GM21390 (cell line): ENCODE measurements around the gene SNX8.
"Not testable (repeated sequence)": the region's sequence is repeated elsewhere in the genome, so short reads cannot be mapped to it uniquely, and the experiment has no call there.

ENCODE experiments used
- ATAC-seq: cut with Tn5 transposase; IDR thresholded peaks from one replicate; pipeline ENCODE4 v1.9.1; 2021; ENCODE audit not compliant: unreplicated experiment

Gene SNX8, protein sequence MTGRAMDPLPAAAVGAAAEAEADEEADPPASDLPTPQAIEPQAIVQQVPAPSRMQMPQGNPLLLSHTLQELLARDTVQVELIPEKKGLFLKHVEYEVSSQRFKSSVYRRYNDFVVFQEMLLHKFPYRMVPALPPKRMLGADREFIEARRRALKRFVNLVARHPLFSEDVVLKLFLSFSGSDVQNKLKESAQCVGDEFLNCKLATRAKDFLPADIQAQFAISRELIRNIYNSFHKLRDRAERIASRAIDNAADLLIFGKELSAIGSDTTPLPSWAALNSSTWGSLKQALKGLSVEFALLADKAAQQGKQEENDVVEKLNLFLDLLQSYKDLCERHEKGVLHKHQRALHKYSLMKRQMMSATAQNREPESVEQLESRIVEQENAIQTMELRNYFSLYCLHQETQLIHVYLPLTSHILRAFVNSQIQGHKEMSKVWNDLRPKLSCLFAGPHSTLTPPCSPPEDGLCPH

DNA sequence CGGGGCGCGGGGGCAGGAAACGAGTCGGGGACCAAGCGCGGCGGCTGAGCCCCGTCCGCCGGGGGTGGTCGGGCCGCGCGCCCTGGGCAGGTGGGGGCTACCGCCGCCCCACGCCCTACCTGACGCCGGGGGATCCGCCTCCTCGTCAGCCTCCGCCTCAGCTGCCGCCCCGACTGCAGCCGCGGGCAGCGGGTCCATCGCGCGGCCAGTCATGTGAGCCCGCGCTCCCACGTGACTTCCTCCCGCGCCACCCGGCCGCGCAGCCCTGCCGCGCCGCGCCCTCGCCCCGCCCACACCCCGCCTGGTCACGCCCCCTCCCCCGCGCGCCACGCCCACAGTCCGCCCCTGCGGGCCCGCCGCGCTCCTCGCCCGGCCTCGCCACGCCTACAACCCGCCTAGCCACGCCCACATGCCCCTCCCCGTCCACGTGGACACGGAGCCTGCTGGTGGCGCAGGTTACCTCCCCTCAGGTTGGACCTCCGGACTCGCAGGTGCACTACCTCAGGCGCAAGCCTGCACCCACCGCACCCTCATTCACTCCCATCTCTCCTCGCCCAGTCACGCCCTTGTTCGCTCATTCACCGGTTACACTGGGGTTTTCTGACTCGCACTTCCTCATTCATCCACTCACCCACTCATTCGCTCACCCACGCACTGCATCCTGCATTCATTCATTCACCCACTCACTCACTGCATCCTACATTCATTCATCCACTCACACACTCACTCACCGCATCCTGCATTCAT, at the start of gene SNX8:
Gene SNX8, minus strand, starts transcription at position 233 of the 747 bp plus-strand sequence. Its CDS starts 20 bp downstream, at position 213.
- peak; percentile 65 for ATAC-seq

DNA sequence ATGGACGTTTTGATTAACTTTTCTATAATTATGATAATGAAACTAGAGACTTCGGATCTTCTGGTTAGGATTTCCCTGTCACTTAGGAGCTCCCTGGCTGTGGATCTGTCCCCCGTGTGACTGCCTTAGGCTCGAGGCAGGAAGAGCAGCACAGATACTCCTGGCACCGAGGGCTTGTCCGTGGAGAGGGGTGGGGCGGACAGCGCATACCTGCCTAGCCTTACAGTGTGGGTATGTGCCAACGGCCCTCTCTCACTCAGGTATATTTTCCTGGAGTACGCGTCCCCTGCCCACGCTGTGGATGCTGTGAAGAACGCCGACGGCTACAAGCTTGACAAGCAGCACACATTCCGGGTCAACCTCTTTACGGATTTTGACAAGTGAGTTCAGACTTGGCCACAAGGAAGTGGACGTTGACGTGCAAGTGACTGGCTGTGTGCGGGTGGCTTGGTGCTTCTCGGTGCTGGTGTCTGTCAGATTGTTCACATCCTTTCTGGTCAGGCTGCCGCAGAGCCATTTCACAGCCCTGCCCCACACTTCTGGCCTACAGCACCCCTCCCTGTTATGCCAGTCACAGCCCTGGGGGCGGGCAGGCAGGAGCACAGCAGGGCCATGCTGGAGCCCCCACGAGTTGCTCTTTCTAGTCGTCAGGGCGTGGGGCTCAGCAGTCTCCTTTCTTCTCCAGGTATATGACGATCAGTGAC, 48.3 kb upstream of the SNX8 start:
- ATAC-seq: no peak

DNA sequence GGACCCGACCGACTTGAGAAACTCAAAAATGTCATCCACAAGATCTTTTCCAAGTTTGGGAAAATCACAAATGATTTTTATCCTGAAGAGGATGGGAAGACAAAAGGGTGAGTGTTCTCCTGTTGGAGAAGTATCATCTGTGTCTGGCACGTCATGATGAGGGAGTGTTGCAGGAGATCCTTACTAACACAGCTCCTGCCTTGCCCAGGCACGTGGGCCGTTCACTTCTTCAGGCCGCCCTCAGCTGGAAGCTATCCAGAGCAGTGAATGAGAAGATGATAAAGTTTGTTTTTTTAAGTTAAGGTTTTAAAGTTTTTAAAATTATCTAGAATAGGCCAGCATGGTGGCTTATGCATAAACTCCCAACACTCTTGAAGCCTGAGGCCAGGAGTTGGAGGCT, 46.6 kb upstream of the SNX8 start:
- no peak for ATAC-seq

DNA sequence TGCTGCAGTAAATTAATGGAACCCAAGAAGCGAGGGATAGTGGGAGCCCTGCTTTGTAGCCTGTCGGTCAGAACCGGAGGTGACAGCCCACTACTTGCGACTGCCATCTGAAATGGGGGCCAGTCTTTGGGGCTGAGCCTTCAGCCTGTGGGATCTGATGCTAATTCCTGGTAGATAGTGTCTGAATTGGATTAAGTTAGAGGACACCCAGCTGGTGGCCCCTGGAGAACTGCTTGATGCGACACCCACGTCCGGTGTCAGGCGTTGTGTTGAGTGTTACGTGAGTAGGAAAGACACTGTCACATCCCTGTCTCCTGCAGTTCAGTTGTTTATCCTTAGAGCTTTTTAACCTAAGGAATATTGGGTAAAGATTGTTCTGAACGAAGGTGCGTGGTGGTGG, 45.4 kb upstream of the SNX8 start:
- ATAC-seq: no peak

DNA sequence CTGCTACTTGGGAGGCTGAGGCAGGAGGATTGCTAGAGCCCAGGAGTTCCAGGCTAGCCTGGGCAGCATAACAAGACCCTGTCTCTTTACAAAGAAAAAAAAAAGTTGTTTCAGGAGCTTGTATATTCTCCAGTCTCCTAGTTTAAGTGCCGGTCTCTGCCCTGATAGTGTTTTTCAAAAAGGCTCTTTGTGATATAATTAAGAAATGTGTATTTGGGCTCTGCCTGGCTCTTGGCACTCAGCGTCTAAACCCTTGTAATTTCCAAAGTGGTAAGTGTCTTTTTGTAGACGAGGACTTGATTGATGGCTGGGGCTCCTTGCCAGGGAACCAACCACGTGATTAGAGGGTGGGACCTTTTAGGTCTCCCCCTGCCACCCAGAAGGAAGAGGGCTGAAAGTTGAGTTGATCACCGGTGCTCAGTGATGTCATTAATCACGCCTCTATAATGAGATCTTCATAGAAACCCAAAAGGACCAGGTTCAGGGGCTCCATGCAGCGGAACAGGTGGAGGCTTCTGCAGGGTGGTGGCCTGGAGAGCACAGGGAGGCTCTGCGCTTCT, 44.8 kb upstream of the SNX8 start:
- ATAC-seq: no peak

DNA sequence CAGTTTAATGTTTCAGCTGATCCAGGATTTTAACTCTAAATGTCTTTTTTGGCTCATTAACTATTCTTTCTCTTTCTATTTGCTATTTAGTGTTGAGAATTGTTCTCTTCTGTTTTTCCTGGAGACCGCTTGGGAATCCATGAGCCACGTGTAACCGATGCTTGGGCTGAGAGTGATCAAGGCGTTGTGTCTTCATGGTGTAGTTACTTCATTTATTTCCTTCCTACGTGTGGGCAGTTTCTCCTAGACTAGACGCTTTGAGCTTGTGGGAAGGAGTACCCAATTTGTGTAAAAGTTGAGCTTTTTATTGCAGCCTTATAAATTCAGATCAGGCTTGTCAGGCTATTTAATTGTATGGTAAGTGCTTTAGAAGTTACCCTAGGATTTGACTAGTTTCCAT, 43.3 kb upstream of the SNX8 start:
- no peak for ATAC-seq

DNA sequence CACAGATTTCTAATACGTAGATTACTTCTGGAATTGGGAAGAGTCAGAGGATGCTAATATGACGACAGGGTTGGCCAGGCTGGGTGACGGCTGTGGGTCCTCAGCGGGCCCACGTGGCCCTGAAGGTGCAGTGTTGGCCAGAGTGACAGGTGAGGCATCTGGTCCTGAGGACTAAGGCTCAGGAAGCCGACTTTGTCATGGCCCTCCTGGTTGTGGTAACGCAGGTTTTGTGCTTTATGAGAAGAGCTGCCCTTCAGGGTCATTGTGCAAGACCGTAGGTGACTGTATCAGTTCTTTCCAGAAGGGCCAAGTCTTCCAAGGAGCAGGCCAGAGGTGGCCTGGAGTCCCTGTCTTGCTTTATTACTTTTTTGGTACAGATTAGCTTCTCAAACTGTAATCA, 42.9 kb upstream of the SNX8 start:
- no peak for ATAC-seq

DNA sequence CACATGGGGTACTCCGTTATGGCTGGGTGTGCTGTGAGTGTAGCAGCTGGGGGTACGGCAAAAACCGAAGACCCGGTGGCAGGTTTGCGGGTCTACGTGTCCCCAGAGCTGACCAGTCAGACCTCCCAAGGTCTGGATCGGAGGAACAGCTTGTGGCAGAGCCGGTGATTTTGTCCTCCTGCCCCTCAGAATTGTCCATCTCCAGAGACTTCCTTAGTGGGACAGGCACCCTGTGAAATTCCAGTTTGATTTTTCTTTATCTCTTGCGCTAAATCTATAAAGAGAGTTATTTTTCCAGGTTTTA, 41.4 kb upstream of the SNX8 start:
- no peak for ATAC-seq

DNA sequence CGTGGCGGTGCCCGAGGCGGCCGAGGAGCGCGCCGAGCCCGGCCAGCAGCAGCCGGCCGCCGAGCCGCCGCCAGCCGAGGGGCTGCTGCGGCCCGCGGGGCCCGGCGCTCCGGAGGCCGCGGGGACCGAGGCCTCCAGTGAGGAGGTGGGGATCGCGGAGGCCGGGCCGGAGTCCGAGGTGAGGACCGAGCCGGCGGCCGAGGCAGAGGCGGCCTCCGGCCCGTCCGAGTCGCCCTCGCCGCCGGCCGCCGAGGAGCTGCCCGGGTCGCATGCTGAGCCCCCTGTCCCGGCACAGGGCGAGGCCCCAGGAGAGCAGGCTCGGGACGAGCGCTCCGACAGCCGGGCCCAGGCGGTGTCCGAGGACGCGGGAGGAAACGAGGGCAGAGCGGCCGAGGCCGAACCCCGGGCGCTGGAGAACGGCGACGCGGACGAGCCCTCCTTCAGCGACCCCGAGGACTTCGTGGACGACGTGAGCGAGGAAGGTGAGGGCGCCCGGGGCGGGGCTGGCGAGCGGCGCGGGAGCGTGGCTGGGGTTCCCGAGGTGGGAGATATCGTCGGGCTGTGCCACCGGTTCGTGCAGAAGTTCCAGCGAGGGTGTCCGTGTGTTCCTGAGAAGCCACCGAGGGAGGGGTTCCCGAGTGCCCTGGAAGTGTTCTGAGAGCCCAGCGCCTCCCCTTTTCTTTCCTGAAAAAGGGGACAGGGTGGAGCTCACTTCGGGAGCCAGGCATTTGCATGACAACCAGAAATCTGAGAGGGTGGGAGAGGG, 40.9 kb upstream of the SNX8 start:
- ATAC-seq: peak; percentile 16

DNA sequence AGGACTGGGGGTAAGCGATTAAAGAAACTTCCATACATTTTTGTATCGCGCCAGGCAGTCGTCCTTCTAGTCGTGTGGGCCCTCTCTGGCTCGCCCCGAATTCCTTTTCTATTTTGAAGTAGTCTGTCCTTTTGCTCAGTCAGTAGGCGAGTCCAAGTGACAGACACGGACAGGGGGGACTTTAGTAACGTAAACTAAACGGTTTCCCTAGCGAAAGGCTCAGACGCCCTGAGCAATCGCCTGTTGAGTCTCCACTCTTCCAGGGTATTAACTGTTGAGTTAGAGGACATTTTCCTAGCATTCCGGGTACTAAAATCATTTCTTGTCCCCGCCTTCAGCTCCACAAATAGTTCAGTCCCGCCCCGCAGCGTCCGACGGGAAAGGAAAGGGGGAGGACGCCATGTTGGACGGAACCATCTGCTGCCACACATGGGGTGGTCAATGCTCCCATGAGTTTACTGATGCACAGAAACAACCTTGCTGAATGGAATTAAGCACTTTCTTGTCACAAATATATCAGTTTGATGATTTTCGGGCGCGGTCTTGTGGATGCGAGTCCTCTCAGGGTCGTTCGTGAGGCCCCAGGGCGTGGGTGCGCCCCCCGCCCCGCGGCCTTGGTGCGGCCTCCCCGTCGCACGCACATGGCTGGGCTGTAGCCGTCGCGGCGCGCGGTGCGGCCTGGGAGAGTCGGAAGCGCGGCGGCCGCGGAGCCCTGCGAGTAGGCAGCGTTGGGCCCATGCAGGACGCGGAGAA, 40.1 kb upstream of the SNX8 start, which contains the start of gene EIF3B:
Gene EIF3B, plus strand, starts transcription at position 642 of the 753 bp plus-strand sequence. Its CDS starts 95 bp downstream, at position 737.
- ATAC-seq: peak; percentile 77

DNA sequence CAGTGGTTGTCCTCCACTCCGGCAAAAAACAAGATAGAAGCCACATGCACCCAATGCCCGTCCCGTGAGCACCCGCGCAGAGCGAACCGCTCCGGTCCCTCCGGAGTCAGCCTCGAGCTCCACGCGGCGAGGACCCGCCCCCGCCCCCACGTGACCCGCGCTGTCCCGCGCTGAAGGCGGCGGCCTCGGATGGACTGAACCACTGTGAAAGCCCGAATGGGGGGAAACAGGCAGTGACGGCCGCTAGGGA, 39.6 kb upstream of the SNX8 start:
- ATAC-seq: peak; percentile 55

DNA sequence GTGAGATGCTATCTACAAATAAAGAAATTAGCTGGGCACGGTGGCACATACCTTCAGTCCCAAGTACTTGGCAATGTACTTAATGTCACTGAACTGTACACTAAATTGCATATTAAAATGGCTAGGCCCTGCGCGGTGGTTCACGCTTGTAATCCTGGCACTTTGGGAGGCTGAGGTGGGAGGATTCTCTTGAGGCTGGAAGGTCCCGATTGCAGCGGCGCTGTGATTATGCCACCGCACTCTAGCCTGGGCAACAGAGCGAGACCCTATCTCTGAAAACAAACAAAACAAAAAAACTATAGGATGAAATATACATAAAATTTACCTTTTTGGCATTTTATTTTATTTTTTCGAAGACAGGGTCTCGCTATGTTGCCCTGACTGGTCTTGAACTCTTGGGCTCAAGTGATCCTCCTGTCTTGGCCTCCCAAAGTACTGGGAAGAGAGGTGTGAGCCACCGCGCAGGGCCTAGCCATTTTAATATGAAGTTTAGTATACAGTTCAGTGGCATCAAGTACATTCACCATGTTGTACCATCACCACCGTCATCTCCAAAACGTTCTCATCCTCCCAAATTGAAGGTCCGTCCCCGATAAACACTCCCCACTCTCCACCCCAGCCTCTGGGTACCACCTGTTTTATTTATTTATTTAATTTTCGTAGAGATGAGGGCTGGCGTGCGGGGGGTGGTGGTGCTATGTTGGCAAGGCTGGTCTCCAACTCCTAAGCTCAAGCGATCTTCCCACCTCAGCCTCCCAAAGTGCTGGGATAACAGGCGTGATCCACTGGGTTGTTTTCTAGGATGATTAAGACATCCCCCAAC, 39.1 kb upstream of the SNX8 start:
- peak; percentile 5 for ATAC-seq

DNA sequence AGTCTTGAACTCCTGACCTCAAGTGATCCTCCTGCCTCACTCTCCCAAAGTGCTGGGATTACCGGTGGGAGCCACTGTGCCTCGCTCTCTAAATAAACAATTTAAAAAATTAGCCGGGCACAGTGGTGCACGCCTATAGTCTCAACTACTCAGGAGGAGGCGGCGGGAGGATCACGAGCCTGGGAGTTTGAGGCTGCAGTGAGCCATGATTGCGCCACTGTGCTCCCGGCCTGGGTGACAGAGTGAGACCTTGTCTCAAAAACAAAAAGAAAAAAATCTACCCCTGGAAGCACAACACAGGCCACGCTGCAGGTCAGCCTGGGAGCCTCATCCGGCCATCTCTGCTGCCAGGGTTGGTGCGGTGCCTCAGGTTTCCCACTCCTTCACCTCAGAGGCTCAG, 36.6 kb upstream of the SNX8 start:
- ATAC-seq: no peak

DNA sequence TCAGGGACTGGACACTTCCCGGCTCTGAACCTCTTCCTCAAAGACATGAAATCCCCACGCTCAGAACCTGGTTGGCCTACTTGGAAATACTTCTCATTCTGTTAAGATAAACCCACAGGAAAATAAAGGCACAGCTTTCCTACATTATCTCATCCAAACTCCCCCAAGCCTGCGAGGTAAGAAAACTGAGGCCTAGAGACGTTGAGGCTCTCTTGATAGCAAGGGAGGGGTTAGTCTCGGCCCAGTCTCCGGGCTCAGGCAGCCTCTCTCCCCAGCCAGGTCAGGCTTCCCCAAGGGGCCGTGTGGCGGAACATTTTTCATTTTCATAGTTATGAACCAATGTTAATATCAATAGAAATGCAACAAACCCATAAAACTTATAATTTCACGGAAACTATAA, 35.8 kb upstream of the SNX8 start:
- no peak for ATAC-seq

DNA sequence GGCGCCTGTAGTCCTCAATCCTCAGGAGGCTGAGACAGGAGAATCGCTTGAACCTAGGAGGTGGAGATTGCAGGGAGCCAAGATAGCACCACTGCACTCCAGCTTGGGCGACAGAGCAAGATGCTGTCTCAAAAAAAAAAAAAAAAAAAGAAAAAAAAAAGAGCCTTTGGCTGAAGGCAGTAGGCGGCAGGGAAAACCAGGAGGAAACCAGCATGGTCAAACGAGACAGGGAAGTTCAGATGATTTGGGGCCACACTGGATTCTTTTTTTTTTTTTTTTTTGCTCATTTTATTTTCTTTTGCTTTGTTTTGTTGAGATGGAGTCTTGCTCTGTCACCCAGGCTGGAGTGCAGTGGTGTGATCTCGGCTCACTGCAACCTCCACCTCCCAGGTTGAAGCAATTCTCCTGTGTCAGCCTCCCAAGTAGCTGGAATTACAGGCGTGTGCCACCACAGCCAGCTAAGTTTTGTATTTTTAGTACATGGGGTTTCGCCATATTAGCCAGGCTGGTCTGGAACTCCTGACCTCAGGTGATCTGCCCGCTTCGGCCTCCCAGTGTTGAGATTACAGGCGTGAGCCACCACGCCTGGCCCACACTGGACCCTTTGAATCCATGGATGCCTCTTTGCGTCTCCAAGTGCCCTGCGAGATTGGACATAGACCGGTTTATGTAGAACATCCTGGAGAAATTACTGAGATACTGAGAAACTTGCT, 33.3 kb upstream of the SNX8 start:
- not testable (repeated sequence) for ATAC-seq

DNA sequence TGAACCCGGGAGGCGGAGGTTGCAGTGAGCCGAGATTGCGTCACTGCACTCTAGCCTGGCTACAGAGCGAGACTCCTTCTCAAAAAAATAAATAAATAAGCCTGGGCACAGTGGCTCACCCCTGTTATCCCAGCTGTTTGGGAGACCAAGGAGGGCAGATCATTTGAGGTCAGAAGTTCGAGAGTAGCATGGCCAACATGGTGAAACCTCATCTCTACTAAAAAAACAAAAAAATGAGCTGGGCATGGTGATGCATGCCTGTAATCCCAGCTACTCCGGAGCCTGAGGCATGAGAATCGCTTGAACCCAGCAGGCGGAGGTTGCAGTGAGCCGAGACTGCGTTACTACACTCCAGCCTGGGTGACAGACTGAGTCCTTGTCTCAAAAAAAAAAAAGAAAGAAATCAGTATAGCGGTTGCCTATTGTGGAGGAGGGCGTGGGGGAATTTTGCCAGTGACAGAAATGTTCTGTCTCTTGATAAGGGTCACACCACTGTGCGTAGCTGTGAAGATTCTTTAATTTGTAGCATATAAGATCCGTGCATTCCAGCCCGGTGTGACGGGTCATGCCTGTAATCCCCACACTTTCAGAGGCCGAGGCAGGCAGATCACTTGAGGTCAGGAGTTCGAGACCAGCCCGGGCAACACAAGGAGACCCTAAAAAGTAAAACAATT, 22.5 kb upstream of the SNX8 start:
- no peak for ATAC-seq

DNA sequence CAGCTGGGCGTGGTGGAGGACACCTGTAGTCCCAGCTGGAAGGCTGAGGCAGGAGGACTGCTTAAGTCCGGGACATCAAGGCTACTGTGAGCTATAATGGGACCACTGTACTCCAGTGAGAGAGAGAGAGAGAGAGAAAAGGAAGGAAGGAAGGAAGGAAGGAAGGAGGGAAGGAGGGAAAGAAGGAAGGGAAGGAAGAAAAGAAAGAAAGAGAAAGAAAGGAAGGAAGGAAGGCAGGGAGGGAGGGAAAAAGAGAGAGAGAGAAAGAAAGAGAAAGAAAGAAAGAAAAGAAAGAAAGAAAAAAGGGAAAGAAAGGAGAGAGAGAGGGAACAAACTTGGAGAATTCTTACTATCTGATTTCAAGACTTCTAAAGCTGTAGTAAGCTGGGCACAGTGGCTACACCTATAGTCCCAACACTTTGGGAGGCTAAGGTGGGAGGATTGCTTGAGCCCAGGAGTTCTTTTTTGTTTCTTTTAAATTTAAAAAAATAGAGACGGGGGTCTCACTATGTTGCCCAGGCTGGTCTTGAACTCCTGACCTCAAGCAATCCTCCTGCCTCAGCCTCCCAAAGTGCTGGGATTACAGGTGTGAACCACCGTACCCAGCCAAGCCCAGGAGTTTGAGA, 18.5 kb upstream of the SNX8 start:
- ATAC-seq: not testable (repeated sequence)

DNA sequence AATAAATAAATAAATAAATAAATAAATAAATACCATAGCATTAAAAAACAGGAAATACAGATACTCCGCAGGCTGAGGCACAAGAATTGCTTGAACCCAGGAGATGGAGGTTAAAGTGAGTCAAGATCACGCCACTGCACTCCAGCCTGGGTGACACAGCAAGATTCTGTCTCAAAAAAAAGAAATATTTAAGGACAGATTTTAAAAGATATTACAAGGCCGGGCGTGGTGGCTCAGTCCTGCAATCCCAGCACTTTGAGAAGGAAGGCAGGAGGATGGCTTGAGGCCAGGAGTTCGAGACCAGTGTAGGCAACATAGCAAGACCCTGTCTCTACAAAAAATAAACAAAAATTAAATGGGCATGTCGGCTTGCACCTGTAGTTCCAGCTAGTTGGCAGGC, 17.5 kb upstream of the SNX8 start:
- ATAC-seq: no peak
